Cardiac fibroblast (primary cell): ENCODE results near the gene NDUFAF8.

Experiments used
- DNase-seq, 2 donors: peaks; one replicate each; pipeline versions ENCODE4 v3.0.0 to v3.0.0-alpha.2; 2010; ENCODE audit warnings: low read depth in 2 of 2
- H3K4me3 ChIP-seq, 2 donors: replicated peaks in 1 of 2; 1 replicate in 1 of 2; 2 replicates in 1 of 2; pipeline ENCODE4 v1.5.1; 2011; ENCODE audit warnings: low read depth in 2 of 2, low read length in 2 of 2, mild to moderate bottlenecking in 2 of 2, moderate library complexity in 1 of 2
- TF ChIP-seq, protein P1 (sequence below): IDR thresholded peaks from one replicate; pipeline ENCODE4 v1.5.1; 2011; ENCODE audit warnings: low read depth, mild to moderate bottlenecking, low read length, inconsistent platforms

NDUFAF8 gene

DNA sequence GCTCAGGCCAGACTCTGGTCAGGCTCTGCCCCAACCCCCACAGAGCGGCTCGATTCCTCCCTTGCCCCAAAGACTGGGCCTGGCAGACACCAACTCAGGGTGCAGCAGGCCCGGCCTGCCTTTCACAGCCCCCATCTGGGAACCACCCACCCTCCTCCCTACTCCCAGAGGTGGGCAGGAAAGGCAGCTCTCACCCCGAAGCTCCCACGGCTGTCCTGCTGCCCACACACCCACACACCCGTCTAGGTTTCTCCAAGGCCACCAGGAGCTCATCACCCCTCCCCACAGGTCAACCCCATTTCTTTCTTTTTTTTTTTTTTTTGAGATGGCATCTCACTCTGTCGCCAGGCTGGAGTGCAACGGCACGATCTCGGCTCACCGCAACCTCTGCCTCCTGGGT, 20.1 kb upstream of the NDUFAF8 start:
- no peak overlapping the region for H3K4me3 ChIP-seq
- TF ChIP-seq, protein P1, sequence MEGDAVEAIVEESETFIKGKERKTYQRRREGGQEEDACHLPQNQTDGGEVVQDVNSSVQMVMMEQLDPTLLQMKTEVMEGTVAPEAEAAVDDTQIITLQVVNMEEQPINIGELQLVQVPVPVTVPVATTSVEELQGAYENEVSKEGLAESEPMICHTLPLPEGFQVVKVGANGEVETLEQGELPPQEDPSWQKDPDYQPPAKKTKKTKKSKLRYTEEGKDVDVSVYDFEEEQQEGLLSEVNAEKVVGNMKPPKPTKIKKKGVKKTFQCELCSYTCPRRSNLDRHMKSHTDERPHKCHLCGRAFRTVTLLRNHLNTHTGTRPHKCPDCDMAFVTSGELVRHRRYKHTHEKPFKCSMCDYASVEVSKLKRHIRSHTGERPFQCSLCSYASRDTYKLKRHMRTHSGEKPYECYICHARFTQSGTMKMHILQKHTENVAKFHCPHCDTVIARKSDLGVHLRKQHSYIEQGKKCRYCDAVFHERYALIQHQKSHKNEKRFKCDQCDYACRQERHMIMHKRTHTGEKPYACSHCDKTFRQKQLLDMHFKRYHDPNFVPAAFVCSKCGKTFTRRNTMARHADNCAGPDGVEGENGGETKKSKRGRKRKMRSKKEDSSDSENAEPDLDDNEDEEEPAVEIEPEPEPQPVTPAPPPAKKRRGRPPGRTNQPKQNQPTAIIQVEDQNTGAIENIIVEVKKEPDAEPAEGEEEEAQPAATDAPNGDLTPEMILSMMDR = no peak
- DNase-seq = no peak

DNA sequence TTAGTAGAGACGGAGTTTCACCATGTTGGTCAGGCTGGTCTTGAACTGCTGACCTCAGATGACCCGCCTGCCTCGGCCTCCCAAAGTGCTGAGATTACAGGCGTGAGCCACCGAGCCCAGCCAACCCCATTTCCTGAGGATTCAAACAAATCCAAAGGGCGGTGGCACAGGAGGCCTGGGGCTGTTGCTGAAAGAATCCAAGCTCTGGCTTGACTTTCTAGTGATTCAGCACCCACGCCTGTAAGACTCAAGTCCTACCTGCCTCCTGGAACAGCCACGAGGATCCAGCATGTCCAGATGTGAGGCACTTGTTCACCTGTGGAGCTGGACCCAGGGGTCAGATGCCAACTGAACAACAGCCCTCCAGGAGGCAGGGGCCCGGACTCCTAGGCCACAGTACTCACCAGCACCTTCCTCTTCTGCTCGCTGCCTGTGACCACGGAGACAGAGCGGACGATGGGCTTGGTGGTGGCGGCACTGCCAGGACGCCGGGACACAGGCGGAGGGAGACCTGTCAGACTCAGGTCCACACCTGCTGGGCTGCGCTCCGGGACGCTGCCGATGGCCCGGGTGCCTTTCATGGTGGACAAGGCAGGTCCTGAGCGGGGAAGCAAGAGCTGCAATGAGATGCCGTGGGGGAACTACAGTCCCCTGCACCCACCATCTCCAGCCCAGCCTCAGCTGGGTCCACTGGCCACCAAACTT, 19.5 kb upstream of the NDUFAF8 start:
- DNase-seq = no peak
- H3K4me3 ChIP-seq = no peak overlapping the region
- TF ChIP-seq, protein P1 = no peak

DNA sequence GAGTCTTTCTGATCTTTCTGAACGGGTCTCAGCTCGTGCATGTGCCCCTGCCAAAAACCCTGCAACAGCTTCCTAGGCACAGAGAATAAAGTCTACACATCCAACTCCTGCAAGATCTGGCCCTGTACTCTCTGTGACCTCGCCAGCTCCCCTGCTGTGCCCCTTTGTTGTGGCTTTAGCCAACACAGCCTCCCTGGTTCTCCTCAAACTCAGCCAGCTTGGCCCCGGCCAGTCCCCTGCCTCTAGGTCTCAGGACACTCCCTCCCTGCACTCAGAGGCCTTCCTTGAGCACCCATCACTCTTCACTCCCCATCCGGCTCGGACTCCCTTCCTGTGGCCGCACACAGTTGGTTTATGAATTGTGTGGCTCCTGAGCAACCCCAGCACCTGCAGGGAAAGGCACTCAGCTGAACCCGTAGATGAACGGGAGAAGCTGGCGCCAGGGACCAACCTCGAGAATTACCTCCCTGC, 17.7 kb upstream of the NDUFAF8 start:
- no peak for DNase-seq
- TF ChIP-seq, protein P1 = no peak
- peak overlapping the region; percentile 76 to 84 for H3K4me3 ChIP-seq

DNA sequence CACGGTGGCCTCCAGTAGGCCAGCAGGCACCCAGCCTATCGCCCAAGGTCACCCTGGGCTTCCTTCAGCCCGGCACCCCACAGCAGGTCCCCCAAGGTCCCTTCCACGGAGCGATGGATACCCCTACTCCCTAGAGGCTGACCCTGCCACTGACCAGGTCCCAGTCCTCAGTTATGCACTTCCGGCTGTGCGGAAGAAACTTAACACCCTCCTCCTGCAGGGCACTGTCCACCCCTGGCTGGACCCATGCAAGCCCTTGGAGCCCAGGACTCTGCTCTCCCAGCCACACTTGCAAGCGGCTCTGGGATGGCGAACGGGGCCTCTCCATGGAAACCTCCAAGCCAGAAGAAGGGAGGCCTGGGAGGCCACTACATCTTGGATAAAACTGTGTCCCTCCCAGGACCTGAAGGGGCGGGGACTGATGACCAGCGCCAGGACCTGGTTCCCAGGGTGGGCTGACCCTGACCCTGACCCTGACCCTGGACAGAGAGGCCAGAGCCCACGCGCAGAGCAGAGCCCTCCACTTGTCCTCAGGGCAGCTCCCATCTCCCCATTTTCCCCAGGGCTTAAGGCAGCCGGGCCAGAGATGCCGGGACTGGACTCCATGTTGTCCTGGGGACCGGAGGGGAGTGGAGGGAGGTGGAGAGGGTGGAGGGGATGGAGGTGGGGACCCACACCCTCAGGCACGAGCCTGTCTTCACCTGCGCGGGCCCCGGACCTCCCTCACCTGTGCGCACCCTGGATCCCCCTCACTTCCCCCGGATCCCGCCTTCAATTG, 17.1 kb upstream of the NDUFAF8 start:
- peak overlapping the region; percentile 76 to 84 for H3K4me3 ChIP-seq
- TF ChIP-seq, protein P1 = no peak
- DNase-seq = no peak

DNA sequence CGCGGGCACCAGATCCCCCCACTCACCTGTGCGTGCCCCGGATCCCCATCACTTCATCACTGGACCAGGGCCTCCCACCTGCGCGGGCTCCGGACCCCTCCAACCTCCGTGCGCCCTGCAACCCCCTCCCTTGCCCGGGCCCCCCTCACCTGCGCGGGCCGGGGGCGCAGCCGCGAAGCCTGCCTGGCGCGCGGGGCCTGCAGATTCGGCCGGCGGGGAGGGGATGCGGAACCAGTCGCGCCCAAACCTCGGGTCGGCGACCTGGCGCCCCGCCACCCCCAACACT, 16.6 kb upstream of the NDUFAF8 start:
- TF ChIP-seq, protein P1 = no peak

DNA sequence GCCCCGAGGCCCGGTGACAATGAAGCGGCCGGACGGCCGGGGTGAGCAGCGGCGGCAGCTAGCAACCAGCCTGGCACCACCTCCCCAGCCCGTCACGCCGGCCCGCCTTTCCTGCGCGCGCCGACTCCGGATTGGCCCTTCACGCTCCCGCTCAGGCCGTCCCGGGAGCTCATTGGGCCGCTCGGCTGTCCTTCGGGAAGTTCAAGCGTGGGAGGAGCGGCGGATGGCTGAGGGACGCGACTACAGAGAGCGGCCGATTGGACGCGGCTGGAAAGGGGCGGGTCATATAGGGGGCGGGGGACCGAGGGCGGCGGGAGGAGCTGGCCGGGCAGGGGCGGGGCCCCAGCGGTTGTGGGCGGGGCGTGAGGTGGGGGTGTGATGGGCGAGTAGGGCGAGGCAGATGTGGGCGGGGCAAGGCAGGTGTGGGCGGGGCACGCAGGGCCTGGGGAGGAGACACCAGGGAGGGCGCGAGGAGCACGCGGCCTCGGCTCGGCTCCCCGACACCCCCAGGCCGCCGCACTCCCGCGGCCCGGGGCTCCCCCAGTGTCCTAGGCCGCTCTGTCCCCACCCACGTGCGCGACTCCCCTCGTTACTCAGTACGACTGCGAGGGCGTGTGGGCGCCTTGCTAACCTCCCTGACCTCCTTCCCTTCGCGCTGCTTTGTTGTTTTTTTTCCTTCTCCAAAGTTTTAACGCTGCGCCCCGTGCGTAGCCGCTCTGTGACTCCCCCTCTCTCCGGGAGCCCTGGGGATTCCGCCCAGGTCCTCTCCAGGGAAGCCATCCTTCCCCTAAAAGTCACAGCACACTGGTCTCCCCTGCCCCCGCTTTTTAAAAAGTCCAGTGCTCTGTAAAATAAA, 16.0 kb upstream of the NDUFAF8 start, which contains the start of gene CEP131:
CEP131 (minus strand) TSS at position 60 of the 856 bp plus-strand sequence. CDS start 2,909 bp downstream, outside the sequence.
- TF ChIP-seq, protein P1 = no peak
- H3K4me3 ChIP-seq = peak within 1 kb of the TSS; percentile 76 to 84
- peak; percentile 99 for DNase-seq

More for the DNA sequence above, 16.6 kb upstream of the NDUFAF8 start:
- H3K4me3 ChIP-seq = peak overlapping the region; percentile 76 to 84
- no peak for DNase-seq
